Ascending aorta (tissue), 2 donors: ENCODE measurements around the gene GIMAP2. TPM values are rescaled to one million over a fixed set of nuclear protein-coding genes. Genes with fewer than 3 reads are reported as not detected.

Experiments used
- DNase-seq, 2 donors: peaks; one replicate each; pipeline ENCODE4 v3.0.0-alpha.2; 2019; ENCODE audit warnings: low spot score in 2 of 2
- H3K27ac ChIP-seq, 2 donors: fragments of 200-600 bp; sonication (generic); one replicate each; pipeline ENCODE4 v1.5.1; 2016 to 2017; ENCODE audit warnings: mild to moderate bottlenecking in 1 of 2
- H3K27me3 ChIP-seq: fragments of 200-600 bp; sonication (generic); one replicate; pipeline ENCODE4 v1.5.1; 2017
- H3K36me3 ChIP-seq, 2 donors: fragments of 200-600 bp; sonication (generic); one replicate each; pipeline ENCODE4 v1.5.1; 2016
- H3K4me1 ChIP-seq, 2 donors: fragments of 200-600 bp; sonication (generic); one replicate each; pipeline ENCODE4 v1.5.1; 2016 to 2017; ENCODE audit warnings: mild to moderate bottlenecking in 1 of 2
- H3K4me3 ChIP-seq, 2 donors: fragments of 200-600 bp; sonication (generic); one replicate each; pipeline ENCODE4 v1.5.1; 2016 to 2017; ENCODE audit warnings: mild to moderate bottlenecking in 1 of 2
- H3K9me3 ChIP-seq, 2 donors: fragments of 200-600 bp; sonication (generic); one replicate each; pipeline ENCODE4 v1.5.1; 2016
- intact Hi-C: fragments of 100-400 bp; cut with DNase I; formaldehyde crosslinking; loops from one replicate; pipeline ENCODE4 v1.15.1; 2023
- total RNA-seq: library from RNA; depleted of rRNA; stranded (reverse); fragments of >200 nt; gene quantifications from one replicate; pipeline ENCODE4 v1.1.0, GENCODE V29; 2016
- TF ChIP-seq, protein P1 (sequence below), 3 experiments: fragments of 200-600 bp in 2 of 3; fragments of 450-650 bp in 1 of 3; sonication (generic) in 2 of 3; IDR thresholded peaks; one replicate each; pipeline ENCODE4 v1.5.1; 2016 to 2019; ENCODE audit warnings: antibody characterized with exemption in 3 of 3, mild to moderate bottlenecking in 1 of 3, moderate library complexity in 1 of 3

The GIMAP2 gene
- total RNA-seq, 1 donor from 2014 or later: 12.3 TPM

DNA sequence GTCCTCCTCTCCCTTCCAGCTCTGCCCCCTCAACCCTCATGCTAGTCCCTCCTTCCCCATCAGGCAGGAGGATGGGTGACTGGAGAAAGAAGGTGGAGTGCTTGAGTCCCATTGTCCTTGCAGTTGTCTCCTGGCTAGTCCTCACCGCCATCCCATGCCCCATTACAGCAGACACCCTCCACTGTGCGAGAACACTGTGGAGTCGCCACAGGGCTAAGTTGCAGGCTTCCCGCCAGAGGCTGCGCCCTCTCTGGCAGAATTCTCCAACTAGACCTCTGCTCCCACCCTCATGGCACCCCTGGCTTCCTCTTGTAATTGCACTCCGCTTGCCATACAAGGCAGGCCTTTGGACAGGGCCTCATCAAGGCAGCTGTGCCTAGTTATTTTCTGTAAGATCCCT is 3.1 kb downstream of the GIMAP2 start:
- no peak for DNase-seq
- Histone ChIP-seq H3K4me1 (no peaks in the 10 kb centered on the region), H3K27me3 (no peaks in the 10 kb centered on the region), H3K36me3 (no peaks in the 10 kb centered on the region), H3K27ac (no peak overlapping the region), H3K9me3 (no peaks in the 10 kb centered on the region), H3K4me3 (no peak overlapping the region)
- intact Hi-C loops: no loop called here
- TF ChIP-seq, protein P1, sequence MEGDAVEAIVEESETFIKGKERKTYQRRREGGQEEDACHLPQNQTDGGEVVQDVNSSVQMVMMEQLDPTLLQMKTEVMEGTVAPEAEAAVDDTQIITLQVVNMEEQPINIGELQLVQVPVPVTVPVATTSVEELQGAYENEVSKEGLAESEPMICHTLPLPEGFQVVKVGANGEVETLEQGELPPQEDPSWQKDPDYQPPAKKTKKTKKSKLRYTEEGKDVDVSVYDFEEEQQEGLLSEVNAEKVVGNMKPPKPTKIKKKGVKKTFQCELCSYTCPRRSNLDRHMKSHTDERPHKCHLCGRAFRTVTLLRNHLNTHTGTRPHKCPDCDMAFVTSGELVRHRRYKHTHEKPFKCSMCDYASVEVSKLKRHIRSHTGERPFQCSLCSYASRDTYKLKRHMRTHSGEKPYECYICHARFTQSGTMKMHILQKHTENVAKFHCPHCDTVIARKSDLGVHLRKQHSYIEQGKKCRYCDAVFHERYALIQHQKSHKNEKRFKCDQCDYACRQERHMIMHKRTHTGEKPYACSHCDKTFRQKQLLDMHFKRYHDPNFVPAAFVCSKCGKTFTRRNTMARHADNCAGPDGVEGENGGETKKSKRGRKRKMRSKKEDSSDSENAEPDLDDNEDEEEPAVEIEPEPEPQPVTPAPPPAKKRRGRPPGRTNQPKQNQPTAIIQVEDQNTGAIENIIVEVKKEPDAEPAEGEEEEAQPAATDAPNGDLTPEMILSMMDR (IDR thresholded peaks at IDR 0.05): no peak

DNA sequence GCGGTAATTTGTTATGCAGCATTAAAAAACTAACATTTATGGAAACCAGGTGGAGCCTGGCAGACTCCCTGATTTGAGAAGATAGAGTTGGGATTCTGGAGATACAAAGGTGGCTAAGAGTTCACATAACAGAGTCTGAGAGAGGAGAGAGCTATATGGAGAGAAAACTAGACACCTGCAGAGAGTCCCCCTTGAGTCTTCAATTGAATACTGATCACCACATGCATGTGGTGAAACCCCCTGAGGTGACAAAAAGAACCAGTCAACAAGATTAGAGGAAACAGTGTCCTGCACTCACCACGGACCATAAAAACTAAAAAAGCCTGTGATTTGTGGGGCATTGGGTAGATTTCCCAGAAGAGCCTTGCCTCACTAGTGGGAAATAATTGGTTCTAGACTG is 10.1 kb downstream of the GIMAP2 start:
- intact Hi-C loops: no loop called here
- no peak overlapping the region for H3K4me3 ChIP-seq
- no peak for DNase-seq

DNA sequence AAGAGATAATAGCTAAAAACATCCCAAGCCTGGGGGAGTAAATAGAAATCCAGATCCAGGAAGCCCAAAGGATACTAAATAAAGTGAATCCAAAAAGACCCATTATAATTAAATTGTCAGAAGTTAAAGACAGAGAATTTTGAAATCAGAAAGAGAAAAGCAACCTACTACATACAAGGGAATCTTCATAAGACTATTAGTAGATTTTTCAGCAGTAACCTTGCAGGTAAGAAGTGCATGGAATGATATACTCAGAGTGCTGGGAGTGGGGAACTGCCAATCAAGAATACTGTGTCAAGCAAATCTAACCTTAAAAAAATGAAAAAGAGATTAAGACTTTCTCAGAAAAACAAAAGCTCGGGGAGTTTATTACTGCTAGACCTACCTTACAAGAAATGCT is 17.7 kb downstream of the GIMAP2 start:
- Histone ChIP-seq H3K9me3 (peaks cover 0 to 22% of the 10 kb centered on the region in 2 donors), H3K36me3 (no peaks in the 10 kb centered on the region), H3K4me1 (no peaks in the 10 kb centered on the region), H3K4me3 (no peak overlapping the region), H3K27me3 (no peaks in the 10 kb centered on the region), H3K27ac (no peak overlapping the region)
- no peak for DNase-seq
- TF ChIP-seq, protein P1 (IDR thresholded peaks at IDR 0.05): no peak
- intact Hi-C loops: no loop called here

More for the DNA sequence above, 10.1 kb downstream of the GIMAP2 start:
- Histone ChIP-seq H3K9me3 (peaks cover 0 to 2% of the 10 kb centered on the region in 2 donors), H3K27ac (no peak overlapping the region), H3K36me3 (no peaks in the 10 kb centered on the region), H3K4me1 (no peaks in the 10 kb centered on the region), H3K27me3 (no peaks in the 10 kb centered on the region)
- TF ChIP-seq, protein P1 (IDR thresholded peaks at IDR 0.05): no peak

DNA sequence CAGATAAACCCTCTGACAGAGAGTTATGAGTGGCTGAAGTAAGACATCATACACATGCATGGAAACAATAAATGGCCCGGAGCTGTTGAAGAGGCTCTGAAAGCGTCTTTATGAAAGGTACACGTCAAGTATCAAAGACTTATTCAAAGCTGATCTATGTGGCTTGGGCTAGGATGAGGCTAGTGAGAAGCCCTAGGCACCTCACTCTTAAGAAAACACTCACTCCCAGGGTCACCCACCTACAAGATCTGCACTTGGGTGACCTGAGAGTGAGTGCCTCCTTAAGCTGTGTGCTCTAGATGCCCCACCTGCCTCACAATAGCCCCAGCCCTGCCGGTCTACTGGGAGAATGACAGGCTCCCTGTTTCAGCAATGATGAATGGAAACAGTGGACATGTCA is 29.8 kb downstream of the GIMAP2 start:
- peak overlapping the region in 1 of 2 donors; percentile 26 for H3K27ac ChIP-seq
- intact Hi-C loops: no loop called here
- TF ChIP-seq, protein P1 (IDR thresholded peaks at IDR 0.05): no peak
- H3K36me3 ChIP-seq: no peaks in the 10 kb centered on the region
- no peak overlapping the region for H3K4me3 ChIP-seq
- no peaks in the 10 kb centered on the region for H3K9me3 ChIP-seq
- no peaks in the 10 kb centered on the region for H3K4me1 ChIP-seq
- no peaks in the 10 kb centered on the region for H3K27me3 ChIP-seq
- DNase-seq: no peak

DNA sequence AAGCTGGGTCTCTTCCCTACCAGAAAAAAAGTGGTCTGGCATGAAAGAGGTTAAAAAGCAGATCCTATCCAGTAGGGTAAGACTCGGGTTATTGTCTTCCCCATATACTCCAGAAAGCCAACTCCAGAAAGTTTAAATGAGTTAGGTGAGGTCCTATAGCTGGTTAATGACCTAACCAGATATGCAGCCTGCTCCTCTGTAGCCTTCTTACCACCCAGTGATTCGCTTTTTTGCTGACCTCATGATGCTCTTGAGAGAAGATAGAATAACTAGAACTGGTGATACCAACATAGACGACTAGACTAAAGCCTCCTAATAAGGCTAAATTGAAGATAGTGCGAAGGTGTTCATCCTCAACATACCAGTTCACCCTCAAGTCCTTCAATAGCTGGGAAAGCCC is 30.2 kb downstream of the GIMAP2 start:
- Histone ChIP-seq H3K27me3 (no peaks in the 10 kb centered on the region), H3K4me1 (no peaks in the 10 kb centered on the region), H3K4me3 (peak overlapping the region in 1 of 2 donors; percentile 19), H3K36me3 (no peaks in the 10 kb centered on the region), H3K27ac (peak overlapping the region; percentile 8 to 26), H3K9me3 (no peaks in the 10 kb centered on the region)
- DNase-seq: no peak
- intact Hi-C loops: no loop called here
- TF ChIP-seq, protein P1 (IDR thresholded peaks at IDR 0.05): no peak

DNA sequence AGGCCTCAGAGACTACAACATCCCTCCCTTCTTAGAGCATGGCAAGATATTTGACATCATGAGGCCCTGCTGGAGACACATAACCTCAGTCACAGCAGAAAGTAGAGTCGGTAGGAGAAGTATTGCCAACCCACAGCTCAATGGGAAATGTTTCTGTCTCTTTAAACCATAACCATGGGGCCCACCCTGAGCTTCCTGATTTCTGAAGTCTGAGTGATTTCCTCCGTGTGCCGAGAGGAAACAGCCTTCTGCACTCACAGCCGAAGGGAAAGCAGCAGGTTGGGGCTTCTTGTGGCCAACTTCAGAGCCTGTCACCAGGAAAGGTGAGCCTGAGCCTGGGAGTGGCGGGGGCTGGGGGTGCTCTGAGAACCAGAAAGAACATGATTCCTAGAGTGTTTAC is 30.9 kb downstream of the GIMAP2 start, which contains the start of gene GIMAP1:
Gene GIMAP1 (plus strand): TSS at position 246 of the 400 bp plus-strand sequence. CDS start 2,435 bp downstream, outside the sequence.
- no peaks in the 10 kb centered on the region for H3K4me1 ChIP-seq
- TF ChIP-seq, protein P1 (IDR thresholded peaks at IDR 0.05): no peak
- intact Hi-C loops: no loop called here
- H3K9me3 ChIP-seq: no peaks in the 10 kb centered on the region
- peak within 1 kb of the TSS; percentile 26 to 45 for H3K27ac ChIP-seq
- H3K36me3 ChIP-seq: no peaks in the 10 kb centered on the region
- no peaks in the 10 kb centered on the region for H3K27me3 ChIP-seq
- peak in 1 of 2 donors; percentile 68 for DNase-seq
- H3K4me3 ChIP-seq: peak within 1 kb of the TSS; percentile 33 to 54
